Ovary (tissue), 9 donors: Measurements from ENCODE around the gene RASGRP3. TPM values are rescaled to one million over a fixed set of nuclear protein-coding genes. Genes with fewer than 3 reads are reported as not detected.

Experiments used
- DNase-seq, 5 donors: peaks; one replicate each; pipeline ENCODE4 v3.0.0-alpha.2; 2019 to 2020
- H3K27ac ChIP-seq, 2 donors: fragments of 200-600 bp; one replicate each; pipeline versions ENCODE4 v1.5.1 to v1.8.0; 2019 to 2022
- H3K27me3 ChIP-seq: fragments of 200-600 bp; one replicate; pipeline ENCODE4 v1.8.0; 2022
- H3K36me3 ChIP-seq: fragments of 200-600 bp; sonication (generic); one replicate; pipeline ENCODE4 v1.5.1; 2019
- H3K4me1 ChIP-seq: one replicate; pipeline ENCODE4 v1.8.1; 2013; ENCODE audit warnings: mild to moderate bottlenecking, moderate library complexity; ENCODE audit not compliant: insufficient read depth
- H3K4me3 ChIP-seq: fragments of 200-600 bp; sonication (generic); one replicate; pipeline ENCODE4 v1.5.1; 2017
- H3K9me3 ChIP-seq, 2 donors: fragments of 200-600 bp in 1 of 2; sonication (generic) in 1 of 2; one replicate each; pipeline versions ENCODE4 v1.5.1 to v1.8.1; 2013 to 2019; ENCODE audit warnings: mild to moderate bottlenecking in 1 of 2, moderate library complexity in 1 of 2
- CTCF ChIP-seq, 3 donors: fragments of 450-650 bp in 2 of 3; fragments of 200-600 bp in 1 of 3; IDR thresholded peaks; one replicate each; pipeline versions ENCODE4 v1.5.1 to v1.8.0; 2016 to 2022; ENCODE audit warnings: antibody characterized with exemption in 3 of 3, mild to moderate bottlenecking in 1 of 3
- EP300 ChIP-seq: sonication (generic); formaldehyde crosslinking; IDR thresholded peaks from one replicate; pipeline ENCODE4 v1.6.1; 2017; ENCODE audit warnings: antibody characterized with exemption
- POLR2A ChIP-seq: fragments of 450-650 bp; IDR thresholded peaks from one replicate; pipeline ENCODE4 v1.6.1; 2017; ENCODE audit warnings: antibody characterized with exemption, mild to moderate bottlenecking, moderate library complexity
- WGBS, 3 donors: extraction: QIAGEN DNeasy Blood & Tissue Kit in 1 of 3; methylation state at CpG; one replicate each; pipeline versions ENCODE4 v1.1.5 to v1.1.7; 2013 to 2017; 5-methylcytosine and 5-hydroxymethylcytosine counted together
- intact Hi-C, 4 donors: fragments of 100-400 bp; cut with DNase I; formaldehyde crosslinking; loops; one replicate each; pipeline versions ENCODE4 v1.11.0 to v1.15.1; 2022 to 2023
- polyA plus RNA-seq, 2 donors: library from polyadenylated mRNA; stranded (reverse); fragments of 200-250 nt in 1 of 2; fragments of 350-450 nt in 1 of 2; fragmentation: Illumina TruSeq in 1 of 2; extraction: RNeasy Lipid Tissue Mini Kit (QIAGEN cat#74804) in 1 of 2; gene quantifications; one replicate each; pipeline ENCODE4 v1.2.3, GENCODE V29; 2013 to 2014
- total RNA-seq, 7 donors: library from RNA; depleted of rRNA in 2 of 7; stranded (reverse); fragments of >200 nt in 2 of 7; fragmentation: NEBNext Ultra II Directional in 3 of 7; extraction: Animal tissue kit (Norgen Biotek cat#: 25700) in 3 of 7; gene quantifications; one replicate each; pipeline versions ENCODE4 v1.1.0 to v1.2.4, GENCODE V29; 2016 to 2023
- donor health status: DM: no; HTN: no; CAD: no; lungs with moderate emphysema.
- donor health status: DM: no; HTN: no; CAD: no.
- donor health status: Bipolar disorder and iron deficiency.
- donor health status: DM: yes; HTN: yes; CAD: no.
- donor health status: DM: no; HTN: no; CAD: no.
- donor health status: DM: yes; HTN: yes; CAD: no.

Gene RASGRP3
- total and polyA plus RNA-seq, 9 donors = 1.9 to 6.4 (median 3.0) TPM

GRCh38 chr2:33505966-33506365, 29.5 kb downstream of the RASGRP3 start:
- no peaks in the 10 kb centered on the region for H3K4me1 ChIP-seq
- 78 to 89% (median 89%) methylated on average over 1 of the region's 1 CpG for WGBS, 3 donors
- intact Hi-C loops = loop anchor here in 1 of 4 donors (2.0 kb wide), 1 partner anchor 15 kb away; no protein-coding TSS in a partner anchor
- no peaks in the 10 kb centered on the region for H3K27me3 ChIP-seq
- no peaks in the 10 kb centered on the region for H3K9me3 ChIP-seq
- no peak overlapping the region for H3K27ac ChIP-seq
- DNase-seq = no peak
- H3K36me3 ChIP-seq = no peaks in the 10 kb centered on the region
- H3K4me3 ChIP-seq = no peak overlapping the region
- no peak for TF ChIP-seq CTCF (IDR thresholded peaks at IDR 0.05)
- TF ChIP-seq EP300 = no peak
- TF ChIP-seq POLR2A = no peak

- DNase-seq = no peak
- Histone ChIP-seq H3K27me3 (no peaks in the 10 kb centered on the region), H3K9me3 (no peaks in the 10 kb centered on the region), H3K4me3 (no peak overlapping the region), H3K4me1 (no peaks in the 10 kb centered on the region), H3K36me3 (no peaks in the 10 kb centered on the region), H3K27ac (no peak overlapping the region)
- WGBS, 3 donors = 57 to 66% (median 65%) methylated on average over 5 of the region's 5 CpGs
- intact Hi-C loops = no loop called here
- TF ChIP-seq EP300 (no peak), CTCF (IDR thresholded peaks at IDR 0.05) (no peak), POLR2A (no peak)
Measured at GRCh38 chr2:33509908-33510585, 33.6 kb downstream of the RASGRP3 start.

GRCh38 chr2:33510586-33510968, 34.1 kb downstream of the RASGRP3 start:
- no peak overlapping the region for H3K27ac ChIP-seq
- no peak overlapping the region for H3K4me3 ChIP-seq
- no peaks in the 10 kb centered on the region for H3K4me1 ChIP-seq
- TF ChIP-seq EP300 (no peak), CTCF (IDR thresholded peaks at IDR 0.05) (no peak), POLR2A (no peak)
- no peak for DNase-seq
- no peaks in the 10 kb centered on the region for H3K36me3 ChIP-seq
- 70 to 81% (median 80%) methylated on average over 4 of the region's 4 CpGs for WGBS, 3 donors
- H3K27me3 ChIP-seq = no peaks in the 10 kb centered on the region
- H3K9me3 ChIP-seq = no peaks in the 10 kb centered on the region
- intact Hi-C loops = no loop called here

GRCh38 chr2:33511141-33511540, 34.7 kb downstream of the RASGRP3 start:
- intact Hi-C loops = no loop called here
- no peak for DNase-seq

More at GRCh38 chr2:33511141-33511540, 34.7 kb downstream of the RASGRP3 start:
- Histone ChIP-seq H3K4me3 (no peak overlapping the region), H3K36me3 (no peaks in the 10 kb centered on the region), H3K27me3 (no peaks in the 10 kb centered on the region), H3K4me1 (no peaks in the 10 kb centered on the region), H3K9me3 (no peaks in the 10 kb centered on the region), H3K27ac (no peak overlapping the region)
- TF ChIP-seq EP300 (no peak), CTCF (IDR thresholded peaks at IDR 0.05) (no peak), POLR2A (no peak)
- 93 to 94% (median 94%) methylated on average over 1 of the region's 1 CpG for WGBS, 3 donors
